GM19238 (cell line): Measurements from ENCODE around the gene ERC2.
"Not testable (repeated sequence)": the region's sequence is repeated elsewhere in the genome, so short reads cannot be mapped to it uniquely, and the experiment has no call there.

Experiments used
- DNase-seq: peaks from one replicate; pipeline ENCODE4 v3.0.0; 2011; ENCODE audit warnings: low spot score; ENCODE audit not compliant: insufficient read length

ERC2 gene

DNA sequence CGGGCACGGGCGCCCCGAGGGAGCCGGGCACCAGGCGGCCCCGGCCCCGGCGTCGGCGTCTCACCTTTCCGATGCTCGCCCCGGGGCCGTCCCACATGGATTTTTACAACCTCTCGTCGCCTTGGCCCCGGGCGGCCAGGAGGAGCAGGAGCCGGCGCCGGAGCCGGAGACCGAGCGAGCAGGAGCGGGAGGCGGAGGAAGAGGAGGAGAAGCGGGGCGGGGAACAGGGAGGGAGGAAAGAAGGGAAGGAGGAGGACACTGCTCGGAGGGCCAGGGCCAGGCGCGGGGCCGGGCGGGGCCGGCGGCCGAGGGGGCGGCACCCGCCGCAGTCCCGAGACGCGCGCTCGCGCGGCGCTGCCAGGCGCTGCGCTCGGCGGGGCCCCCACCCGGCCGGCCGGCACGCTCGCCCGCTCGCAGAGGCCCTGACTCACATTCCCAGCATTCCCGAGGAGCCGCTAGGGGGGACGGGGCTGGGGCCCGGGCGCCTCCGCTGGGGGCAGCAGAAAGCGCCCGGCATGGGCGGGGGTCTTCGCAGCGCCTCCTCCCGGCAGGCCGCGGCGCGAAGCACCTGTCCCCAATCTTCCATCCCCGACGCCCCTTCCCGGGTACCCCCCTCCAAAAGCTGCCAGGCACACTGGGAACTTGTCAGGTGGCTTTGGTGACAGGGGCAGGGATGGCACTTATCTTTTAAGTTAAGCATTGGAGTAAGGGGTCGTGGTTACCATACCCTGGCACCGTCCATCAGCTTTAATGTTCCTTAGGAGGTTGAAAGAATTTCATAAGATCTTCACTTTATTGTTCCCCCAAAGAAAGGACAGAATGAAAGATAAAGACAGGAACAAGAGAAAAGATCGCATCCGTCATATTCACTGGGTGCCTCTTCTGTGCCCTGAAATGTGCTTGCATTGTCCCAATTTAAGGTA is at the start of gene ERC2:
ERC2 (minus strand) TSS at position 284 of the 923 bp plus-strand sequence.
- no peak for DNase-seq

DNA sequence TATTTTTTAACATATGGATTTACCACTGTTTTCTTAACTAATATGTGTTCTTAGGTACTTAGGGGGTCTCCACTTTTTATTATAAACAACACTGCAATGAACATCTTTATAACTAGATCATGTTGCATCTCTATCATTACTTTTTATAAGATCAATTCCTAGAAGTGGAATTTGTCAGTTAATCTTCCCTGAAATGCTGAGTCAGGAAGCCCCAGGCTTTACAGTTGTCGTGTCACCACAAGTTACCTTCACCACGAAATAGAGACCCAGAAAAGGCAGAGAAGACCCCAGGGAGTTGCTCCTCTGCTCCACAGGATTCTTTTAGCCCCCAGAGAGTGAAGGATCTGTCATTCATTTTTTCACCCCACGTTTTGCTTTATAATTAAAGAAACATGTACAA is 34.5 kb upstream of the ERC2 start:
- DNase-seq = no peak

DNA sequence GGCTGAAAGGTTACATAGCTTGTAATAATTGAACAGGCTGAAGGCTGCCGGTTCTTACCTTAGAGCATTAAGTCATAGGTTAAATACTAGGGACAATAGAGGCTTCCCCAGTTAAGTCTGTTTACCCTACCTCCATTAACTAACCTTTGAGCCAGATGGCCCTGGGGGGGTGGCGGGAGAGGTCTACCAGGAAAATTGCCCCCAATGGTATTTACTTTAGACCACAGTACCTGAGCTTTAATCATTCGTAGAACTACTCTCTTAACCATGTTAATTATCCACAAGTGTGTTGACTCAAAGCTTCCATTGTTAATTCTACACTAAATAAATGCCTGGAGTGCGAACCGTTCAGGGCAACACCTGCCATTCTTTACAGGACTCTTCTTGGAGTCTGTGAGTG is 28.1 kb upstream of the ERC2 start:
- not testable (repeated sequence) for DNase-seq

DNA sequence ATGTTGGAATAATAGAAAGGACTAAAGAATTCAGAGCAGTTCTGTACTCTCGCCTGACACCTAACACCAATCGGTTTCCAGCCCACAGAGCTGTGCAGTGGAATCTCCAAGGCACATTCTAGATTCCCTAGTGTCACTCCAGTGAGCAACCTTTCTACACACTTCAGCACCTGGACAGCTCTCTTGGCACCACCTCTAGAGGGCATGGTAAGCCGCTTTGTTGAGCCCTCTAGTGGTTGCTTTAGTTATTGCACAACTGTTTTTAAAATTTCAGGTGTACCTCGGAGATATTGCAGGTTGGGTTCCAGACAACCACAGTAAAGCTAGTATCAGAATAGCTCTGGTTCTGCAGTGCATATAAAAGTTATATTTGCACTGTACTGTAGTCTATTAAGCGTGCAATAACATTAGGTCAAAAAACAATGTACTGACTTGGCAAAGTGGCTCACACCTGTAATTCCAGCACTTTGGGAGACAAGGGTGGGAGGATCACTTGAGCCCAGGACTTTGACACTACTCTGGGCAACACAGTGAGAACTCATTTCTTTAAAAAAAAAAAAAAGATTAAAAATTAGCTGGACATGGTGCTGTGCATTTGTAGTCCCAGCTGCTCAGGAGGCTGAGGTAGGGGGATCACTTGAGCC is 26.5 kb upstream of the ERC2 start:
- peak; percentile 66 for DNase-seq

DNA sequence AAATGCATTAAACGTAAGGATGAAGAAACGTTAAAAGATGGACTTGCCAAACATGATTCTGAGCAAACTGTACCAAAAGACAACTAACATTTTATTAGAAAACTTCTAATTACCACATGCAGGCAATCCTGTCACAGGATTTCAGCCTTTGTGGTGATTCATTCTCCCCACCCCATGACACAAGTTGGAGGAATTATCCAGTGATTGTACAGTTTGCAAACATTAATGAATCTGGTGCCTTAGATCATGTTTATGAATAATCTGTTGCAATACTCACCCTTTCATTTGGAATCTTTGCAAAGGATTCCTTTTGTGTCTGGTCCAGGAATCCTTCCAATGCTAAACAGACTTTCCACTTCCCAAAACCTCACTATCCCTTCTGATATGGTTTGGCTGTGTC is 23.3 kb upstream of the ERC2 start:
- DNase-seq = no peak

DNA sequence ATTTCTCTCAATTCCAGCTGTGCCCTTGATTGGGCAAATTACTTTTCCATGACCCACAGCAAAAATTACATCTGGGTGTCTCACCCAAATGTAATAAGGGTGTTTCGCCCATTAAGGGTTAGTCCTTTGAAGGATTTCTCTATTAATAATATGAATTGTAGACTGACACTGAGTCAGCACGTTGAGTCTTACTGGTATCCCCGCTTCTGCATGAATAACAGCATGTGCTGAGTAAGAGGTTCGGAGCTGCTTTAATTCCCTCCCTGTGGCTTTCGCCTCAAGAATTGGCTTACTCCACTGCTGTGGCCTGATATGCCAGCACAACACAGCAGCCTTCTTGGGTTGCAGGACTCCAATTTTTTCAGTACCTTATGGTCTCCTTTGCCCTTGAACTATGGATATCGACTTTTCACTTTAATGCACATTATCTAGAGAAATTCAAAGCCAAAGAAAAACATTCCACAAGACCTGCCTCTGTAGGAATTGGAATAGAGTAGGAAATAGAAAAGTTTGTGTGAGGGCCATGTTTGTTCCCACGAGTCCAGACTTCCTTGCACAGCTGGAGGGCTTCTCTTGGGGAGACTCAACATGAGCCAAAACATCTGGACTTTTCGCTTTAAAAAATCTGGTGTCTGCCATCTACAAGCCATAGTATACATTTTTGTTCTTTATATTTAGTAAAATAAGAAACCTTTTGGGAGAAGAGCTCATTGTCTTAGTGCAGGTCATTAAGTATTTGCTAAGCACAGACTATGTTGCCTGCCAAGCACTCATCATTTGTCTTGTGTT is 20.7 kb upstream of the ERC2 start:
- DNase-seq = no peak

DNA sequence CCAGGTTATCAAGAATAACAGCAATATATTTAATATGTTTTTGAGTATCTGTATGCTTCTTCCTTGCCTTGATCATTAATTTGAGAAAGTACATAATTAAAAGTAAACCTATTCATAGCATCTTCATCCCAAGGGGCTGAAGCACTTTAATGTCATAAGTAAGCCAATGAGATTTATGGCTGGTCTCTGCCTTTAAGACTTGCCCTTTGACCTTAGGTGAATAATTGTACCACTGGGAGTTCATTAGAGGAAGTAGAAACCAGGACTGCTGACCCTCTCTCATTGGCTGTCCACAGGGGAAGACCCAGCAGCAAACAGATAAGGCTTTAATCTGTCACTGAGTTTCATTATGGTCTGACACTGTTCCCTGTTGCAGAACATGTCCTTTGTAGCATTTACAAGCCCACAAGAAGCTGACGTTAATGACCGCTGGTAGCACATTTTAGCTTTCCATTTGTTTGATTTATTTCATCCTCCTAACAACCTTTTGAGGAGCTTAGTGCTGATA is 16.3 kb upstream of the ERC2 start:
- no peak for DNase-seq

DNA sequence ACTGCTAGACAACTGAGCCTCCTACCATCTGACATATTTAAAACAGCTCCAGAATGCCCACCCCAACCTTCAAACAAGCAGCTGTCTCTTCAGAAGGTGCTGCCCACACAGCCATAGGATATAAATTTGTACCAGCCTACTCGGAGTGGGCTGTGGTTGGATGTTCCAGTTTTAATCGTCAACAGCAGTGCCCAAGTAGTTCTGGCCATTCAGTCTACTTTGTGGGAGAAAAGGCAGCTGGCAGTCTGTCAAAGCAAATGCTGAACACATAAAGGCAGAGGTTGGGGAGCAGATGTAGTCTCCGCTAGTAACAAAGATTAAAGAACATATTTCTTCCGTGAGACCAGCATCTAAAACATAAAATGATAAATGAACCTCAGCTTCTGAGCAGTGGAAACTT is 15.9 kb upstream of the ERC2 start:
- no peak for DNase-seq

DNA sequence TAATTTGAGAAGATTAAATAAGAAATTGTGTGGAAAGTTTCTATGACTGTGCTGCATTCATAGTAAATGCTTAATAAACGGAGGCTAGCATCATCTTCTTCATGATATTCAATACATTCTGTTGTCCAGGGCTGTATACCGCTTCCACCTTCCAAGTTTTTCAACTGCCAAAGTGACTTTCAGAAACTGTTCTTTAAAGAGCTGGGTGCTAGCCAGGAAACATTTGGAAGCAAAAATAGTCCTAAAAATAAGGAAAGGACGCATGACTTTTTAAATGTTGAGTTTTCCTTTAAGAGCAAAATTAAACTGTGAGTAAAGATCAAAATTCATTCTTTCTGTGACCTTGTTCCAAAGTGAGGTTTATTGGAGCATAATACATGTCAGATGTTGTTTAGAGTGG is 9.4 kb upstream of the ERC2 start:
- DNase-seq = no peak

DNA sequence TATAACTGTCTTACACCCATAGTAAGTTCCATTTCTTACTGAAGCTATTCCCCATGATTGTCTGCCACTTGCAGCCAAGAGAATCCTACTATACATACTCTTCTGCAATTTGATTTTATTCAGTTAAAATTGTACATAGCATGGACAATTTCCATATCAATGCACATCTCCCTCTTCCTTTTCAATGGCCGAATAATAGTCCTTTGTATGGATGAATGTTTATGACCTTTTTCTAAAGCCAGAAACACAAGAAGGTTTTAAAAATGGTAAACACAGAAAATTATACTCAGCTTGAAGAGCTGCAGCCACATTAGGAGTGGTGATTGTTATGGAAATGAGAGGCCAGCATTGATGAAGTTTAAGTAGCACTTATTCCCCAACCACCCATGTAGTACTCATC is 8.5 kb upstream of the ERC2 start:
- no peak for DNase-seq

DNA sequence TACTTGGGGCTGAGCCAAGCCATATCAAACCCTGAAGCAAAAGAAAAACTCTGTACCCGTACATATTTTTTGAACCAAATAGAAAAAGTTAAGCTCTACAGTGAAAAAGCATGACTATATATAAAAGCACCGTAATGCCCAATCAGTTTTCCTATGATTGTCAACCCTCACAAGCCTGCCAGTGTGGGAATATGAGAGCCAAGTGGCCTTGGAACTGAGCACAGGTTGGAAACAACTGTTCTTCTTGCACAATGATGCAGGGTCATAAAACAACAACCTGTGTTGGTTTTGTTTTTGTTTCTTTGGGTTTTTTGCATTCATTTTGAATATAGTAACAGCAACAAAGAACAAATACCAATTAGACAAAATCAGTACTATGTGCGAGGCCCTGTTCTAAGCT is 3.5 kb upstream of the ERC2 start:
- DNase-seq = no peak

DNA sequence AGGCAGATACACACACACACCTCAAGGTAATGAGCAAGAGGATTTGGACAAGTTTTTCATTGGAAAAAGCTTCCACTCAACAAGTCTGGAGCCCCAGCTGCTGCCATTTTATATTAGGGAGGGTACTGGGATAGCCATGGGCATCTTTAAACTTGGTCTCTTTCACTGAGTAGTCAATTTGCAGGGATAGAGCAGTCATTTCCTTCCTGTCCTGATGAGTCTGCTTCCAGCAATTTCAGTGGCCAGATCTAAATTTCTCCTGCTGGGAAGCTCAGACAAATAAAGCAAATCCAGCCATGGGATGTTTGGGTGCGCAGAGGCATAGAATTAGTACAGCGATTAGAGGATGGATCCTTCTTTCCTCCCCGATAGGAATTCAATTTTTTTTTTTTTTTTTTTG is 874 bp upstream of the ERC2 start:
- DNase-seq = no peak

DNA sequence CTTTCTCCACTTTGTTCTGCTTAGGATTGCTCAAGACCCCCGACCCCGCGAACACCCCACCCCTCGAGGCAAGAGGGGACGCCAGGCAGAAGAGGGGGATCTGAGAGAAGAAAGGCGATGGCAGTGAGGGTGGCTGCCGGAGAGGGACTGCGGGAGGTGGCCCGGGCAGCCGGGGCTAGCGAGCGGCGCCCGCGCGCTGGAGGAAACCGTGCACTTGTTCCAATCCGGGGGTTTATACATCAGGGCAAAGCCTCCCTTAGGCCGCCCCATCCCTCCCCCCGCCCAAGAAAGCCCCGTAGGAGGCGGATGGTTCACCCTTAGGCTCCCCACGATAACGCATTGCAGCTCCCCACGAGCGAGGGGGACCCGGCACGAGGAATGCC is 475 bp downstream of the ERC2 start:
- DNase-seq = no peak

DNA sequence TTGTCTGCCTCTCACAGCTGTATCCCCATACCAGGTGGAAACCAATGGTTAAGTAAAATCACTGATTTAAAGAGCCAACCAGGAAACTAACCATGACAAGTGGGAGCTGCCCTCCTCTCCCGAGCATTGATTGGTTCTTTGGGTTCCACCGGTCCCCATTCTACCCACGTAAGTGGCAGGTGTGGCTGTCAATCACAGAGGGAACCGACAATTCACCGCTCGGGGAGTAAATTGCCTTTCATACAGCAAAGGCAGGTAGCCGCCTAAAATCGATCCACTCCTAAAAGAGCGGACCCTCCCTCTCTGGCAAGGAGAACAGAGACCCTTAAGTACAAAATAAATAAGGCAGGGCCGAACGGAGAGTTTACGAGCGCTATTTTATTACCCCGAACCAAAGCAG is 1.2 kb downstream of the ERC2 start:
- no peak for DNase-seq

DNA sequence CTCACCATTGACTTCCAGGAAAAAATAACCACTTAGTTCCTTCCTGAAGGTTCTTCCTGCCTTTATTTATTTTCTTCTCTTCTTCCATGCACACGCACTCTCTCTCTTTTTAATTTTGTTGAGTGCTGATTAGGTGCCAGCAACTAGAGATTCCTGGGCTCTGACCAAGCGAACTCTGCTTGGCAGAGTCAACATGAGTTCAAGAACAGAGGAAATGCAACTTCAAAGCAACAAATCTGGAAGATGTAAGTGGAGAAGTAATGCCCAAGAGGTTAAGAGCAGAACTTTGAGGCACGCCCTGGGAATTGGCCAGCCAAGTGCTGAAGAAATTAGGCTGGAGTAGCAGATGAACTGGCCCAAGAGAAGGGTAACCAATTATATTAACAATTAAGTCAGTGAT is 8.5 kb downstream of the ERC2 start:
- DNase-seq = no peak

DNA sequence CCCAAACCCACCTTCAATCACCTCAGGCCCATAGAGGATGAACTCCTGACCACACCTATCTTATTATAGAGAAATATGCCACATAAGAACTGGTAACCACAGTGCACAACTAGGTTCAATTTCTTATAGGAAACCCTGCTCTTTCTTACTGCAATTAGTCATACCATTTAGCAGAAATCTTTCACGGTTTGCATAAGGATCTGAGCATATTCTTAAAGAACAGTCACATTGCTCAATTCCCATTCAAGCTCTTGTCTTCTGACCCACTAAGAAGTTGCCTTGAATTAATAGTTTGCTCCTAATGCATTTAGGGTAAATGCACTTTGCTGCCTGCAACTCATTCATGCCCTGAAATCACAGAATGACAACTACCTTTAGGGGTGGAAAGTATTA is 9.2 kb downstream of the ERC2 start:
- DNase-seq = no peak

DNA sequence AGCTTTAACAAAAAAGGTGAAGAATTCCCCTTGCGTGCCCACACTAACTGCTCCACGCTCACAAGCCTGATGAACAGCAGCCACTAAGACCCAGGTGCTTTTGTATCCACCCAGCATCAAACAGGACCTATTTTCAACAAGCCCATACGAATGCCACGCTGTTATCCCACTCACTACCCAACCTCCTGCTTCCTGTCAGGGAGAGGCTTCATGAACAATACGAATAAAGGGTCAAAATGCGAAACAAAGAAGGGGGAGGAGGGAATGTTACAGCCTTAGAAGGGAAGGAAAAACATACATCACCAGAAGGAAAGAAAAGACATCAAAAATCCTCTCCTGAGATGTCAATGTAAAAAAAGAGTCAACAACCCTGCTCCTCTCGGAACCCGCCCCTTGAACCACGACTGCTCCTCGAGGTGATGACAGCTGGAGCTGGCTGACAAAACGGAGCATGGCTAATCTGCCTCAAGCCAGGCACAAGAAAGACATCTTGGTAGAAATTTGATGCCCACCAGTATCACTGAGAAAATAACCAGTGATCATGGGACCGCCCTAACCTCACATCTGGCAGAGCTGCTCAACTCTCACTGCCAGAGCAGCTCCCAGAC is 9.7 kb downstream of the ERC2 start:
- no peak for DNase-seq

DNA sequence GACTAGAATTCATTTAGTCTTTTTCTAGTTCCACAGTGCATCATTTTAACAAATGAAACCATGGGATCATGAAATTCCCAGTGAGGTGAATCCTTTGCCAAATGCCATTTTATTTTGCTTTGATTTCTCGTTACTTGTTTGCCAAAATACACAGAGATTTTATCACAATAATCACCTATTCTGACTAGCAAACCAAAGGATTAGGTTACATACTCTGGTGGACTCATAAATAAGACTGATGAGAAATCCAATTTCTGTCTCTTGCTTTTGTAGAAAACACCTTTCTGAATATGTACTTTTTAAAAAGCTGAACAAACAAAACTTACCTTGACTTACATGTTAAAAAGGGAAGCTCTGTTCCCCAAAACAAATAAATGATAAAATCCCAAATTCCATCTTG is 12.2 kb downstream of the ERC2 start:
- DNase-seq = no peak

DNA sequence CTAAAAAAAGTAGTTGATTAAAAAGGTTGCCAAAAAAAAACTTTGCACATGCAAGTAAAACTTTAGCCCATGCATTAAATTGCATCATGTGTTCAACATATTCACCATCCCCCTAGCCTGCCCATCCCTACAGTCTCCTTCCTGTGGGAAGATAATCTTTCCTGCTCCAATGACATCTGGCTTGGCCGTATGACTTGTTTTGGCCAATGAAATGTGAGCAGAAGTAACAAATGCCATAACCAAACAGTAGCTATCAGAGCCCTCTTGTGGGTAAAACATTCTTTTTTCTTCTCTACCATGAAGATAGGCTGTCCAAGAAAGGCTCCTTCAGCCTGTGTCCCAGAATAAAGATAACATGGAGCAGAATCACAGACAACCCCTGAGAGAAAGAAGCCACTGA is 15.3 kb downstream of the ERC2 start:
- DNase-seq = no peak

DNA sequence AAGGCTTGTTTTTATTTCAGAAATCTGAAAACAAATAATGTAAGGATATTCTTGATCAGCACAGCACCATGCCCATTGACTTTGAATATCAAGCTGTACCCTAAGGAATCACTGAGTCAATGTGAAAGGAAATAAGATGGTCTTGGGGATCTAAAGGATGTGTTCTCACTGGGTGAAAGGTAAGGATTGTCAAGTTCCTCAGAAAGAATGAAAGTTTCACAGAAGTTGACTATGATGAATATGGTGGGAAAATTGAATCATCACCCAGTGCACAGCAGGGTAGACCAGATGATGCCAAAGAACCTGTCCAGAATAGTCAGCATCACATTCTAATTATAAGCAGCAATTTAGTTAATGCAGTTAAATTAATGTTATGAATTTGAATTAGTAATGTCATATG is 16.2 kb downstream of the ERC2 start:
- DNase-seq = no peak

DNA sequence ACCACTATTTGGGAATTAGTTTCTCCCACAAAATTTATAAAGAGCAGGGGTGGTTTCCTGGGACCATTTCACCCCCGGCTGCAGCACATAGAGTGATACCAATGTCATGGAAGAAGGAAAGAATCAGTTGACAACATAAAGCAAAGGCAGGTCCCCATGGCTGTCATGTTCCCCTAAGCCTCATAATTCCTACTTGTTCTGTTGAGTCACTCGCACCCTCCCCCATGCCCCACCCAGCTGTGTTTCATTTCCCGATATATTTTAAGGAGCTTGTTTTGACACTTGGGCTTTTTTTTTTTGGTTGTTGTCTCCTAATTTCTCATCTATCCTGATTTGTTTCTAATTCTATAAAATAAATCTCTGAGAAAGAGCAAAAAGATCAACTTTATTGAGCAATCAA is 24.9 kb downstream of the ERC2 start:
- DNase-seq = no peak

DNA sequence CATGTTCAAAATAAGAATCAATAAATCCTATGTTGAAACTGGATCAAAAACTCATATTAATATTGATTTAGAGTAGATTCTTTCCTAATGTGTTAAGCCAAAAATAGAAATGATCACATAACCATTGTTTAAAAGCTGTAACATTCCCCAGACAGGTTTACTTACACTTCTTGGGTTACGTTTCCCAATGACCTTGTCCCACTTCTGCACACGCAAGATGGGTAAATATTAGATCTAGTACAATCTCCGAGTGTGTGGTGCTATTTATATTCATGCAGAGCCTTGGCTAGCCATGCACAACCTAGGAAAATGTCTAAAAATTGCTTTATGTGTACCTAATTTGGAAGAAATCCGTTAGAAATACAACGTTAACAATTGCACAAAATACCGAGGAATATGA is 39.6 kb downstream of the ERC2 start:
- DNase-seq = no peak
